PC-3 (cell line): ENCODE results near the gene PSMB4. TPM values are rescaled to one million over a fixed set of nuclear protein-coding genes. Genes with fewer than 3 reads are reported as not detected.
"Not testable (repeated sequence)": the region's sequence is repeated elsewhere in the genome, so short reads cannot be mapped to it uniquely, and the experiment has no call there.

Experiments used
- ATAC-seq: fragments of 200-7000 bp; cut with Tn5 transposase; 2 replicates; pipeline ENCODE4 v1.9.1; 2020; ENCODE audit warnings: mild to moderate bottlenecking, moderate library complexity
- BruUV-seq: library from RNA; stranded (reverse); fragments of 400-500 nt; replicated peaks from 2 replicates; lab custom pipeline; 2021; lab: Mats Ljungman, UMichigan
- CTCF ChIA-PET: fragments of 300-600 bp; sonication (Branson Sonifier 250); formaldehyde crosslinking; loops from one replicate; lab custom pipeline; 2022; ENCODE audit warnings: antibody characterized with exemption; lab: Charles Lee
- POLR2A ChIA-PET: fragments of 300-600 bp; sonication (Branson Sonifier 250); formaldehyde crosslinking; loops from one replicate; lab custom pipeline; 2022; ENCODE audit warnings: antibody characterized with exemption; ENCODE audit not compliant: unreplicated experiment; lab: Charles Lee
- DNase-seq: peaks from one replicate; pipeline ENCODE4 v3.0.0-alpha.2; 2015
- H2AFZ ChIP-seq: fragments of 300-600 bp; sonication (generic); 2 replicates; pipeline ENCODE4 v1.6.0; 2016; ENCODE audit warnings: antibody characterized with exemption, low read length
- H3F3A ChIP-seq: fragments of 300-600 bp; sonication (generic); one replicate; pipeline ENCODE4 v1.6.0; 2017; ENCODE audit warnings: antibody characterized with exemption, low read length, control low read depth, mild to moderate bottlenecking; ENCODE audit not compliant: unreplicated experiment
- H3K27ac ChIP-seq: fragments of 300-600 bp; sonication (generic); 2 replicates; pipeline ENCODE4 v1.5.1; 2016; ENCODE audit warnings: mild to moderate bottlenecking, low read length
- H3K27me3 ChIP-seq: fragments of 300-600 bp; sonication (generic); 2 replicates; pipeline ENCODE4 v1.6.1; 2016; ENCODE audit warnings: low read length, mixed read lengths
- H3K36me3 ChIP-seq: fragments of 300-600 bp; sonication (generic); 2 replicates; pipeline ENCODE4 v1.6.1; 2016; ENCODE audit warnings: low read depth, mixed run types, low read length, mixed read lengths
- H3K4me1 ChIP-seq: fragments of 300-600 bp; sonication (generic); 2 replicates; pipeline ENCODE4 v1.5.1; 2016; ENCODE audit warnings: low read length; ENCODE audit not compliant: insufficient read depth
- H3K4me2 ChIP-seq: fragments of 300-600 bp; sonication (generic); 2 replicates; pipeline ENCODE4 v1.6.0; 2016; ENCODE audit warnings: low read length
- H3K4me3 ChIP-seq: fragments of 300-600 bp; sonication (generic); 2 replicates; pipeline ENCODE4 v1.5.1; 2016; ENCODE audit warnings: mild to moderate bottlenecking, low read length, mixed read lengths
- H3K79me2 ChIP-seq: fragments of 300-600 bp; sonication (generic); 2 replicates; pipeline ENCODE4 v1.6.1; 2017; ENCODE audit warnings: low read length, mixed read lengths
- H3K9ac ChIP-seq: fragments of 300-600 bp; sonication (generic); 2 replicates; pipeline ENCODE4 v1.6.0; 2016; ENCODE audit warnings: mild to moderate bottlenecking, low read length
- H3K9me2 ChIP-seq: fragments of 300-600 bp; sonication (generic); replicated peaks from 2 replicates; pipeline ENCODE4 v1.6.1; 2016; ENCODE audit warnings: mixed run types, low read length, mixed read lengths
- H3K9me3 ChIP-seq: fragments of 300-600 bp; sonication (generic); 2 replicates; pipeline ENCODE4 v1.6.1; 2016; ENCODE audit warnings: low read length, mixed read lengths
- H4K20me1 ChIP-seq: fragments of 300-600 bp; sonication (generic); 2 replicates; pipeline ENCODE4 v1.6.1; 2016; ENCODE audit warnings: low read length, mixed read lengths
- CTCF ChIP-seq: fragments of 300-600 bp; sonication (generic); conservative IDR thresholded peaks from 2 replicates; pipeline ENCODE4 v1.5.1; 2017; ENCODE audit warnings: antibody characterized with exemption, low read depth, mild to moderate bottlenecking, low read length
- EZH2 ChIP-seq: fragments of 300-600 bp; sonication (generic); IDR thresholded peaks from one replicate; pipeline ENCODE4 v1.6.1; 2017; ENCODE audit warnings: antibody characterized with exemption, mild to moderate bottlenecking, low read length; ENCODE audit not compliant: unreplicated experiment
- EZH2phosphoT487 ChIP-seq: fragments of 300-600 bp; sonication (generic); IDR thresholded peaks from 2 replicates; pipeline ENCODE4 v1.6.1; 2018; ENCODE audit warnings: mild to moderate bottlenecking, antibody characterized with exemption, low read length, borderline replicate concordance
- intact Hi-C: fragments of 100-400 bp; cut with micrococcal nuclease; formaldehyde crosslinking; loops from 2 replicates; pipeline ENCODE4 v1.9.0; 2023
- total RNA-seq: library from RNA; depleted of rRNA; stranded (reverse); fragments of >200 nt; gene quantifications from 2 replicates; pipeline ENCODE4 v1.2.3, GENCODE V29; 2014

Gene PSMB4
- total RNA-seq, 1 experiment from 2014 or later = 818 TPM

GRCh38 chr1:151393583-151393982, 5.8 kb upstream of the PSMB4 start:
- ChIA-PET POLR2A (no interaction called here), CTCF (interaction anchor here (0.6 kb wide), 1 partner anchor 53 kb away, joined by 3 read pairs; no protein-coding TSS in a partner anchor)
- Histone ChIP-seq H4K20me1 (no peaks in the 10 kb centered on the region), H3K4me1 (no peaks in the 10 kb centered on the region), H3K27ac (no peak overlapping the region), H3K4me3 (no peak overlapping the region), H3K9me3 (no peaks in the 10 kb centered on the region), H2AFZ (no peak overlapping the region), H3K9me2 (no peaks in the 10 kb centered on the region), H3K4me2 (no peak overlapping the region), H3K9ac (no peak overlapping the region), H3K27me3 (no peaks in the 10 kb centered on the region), H3K79me2 (no peaks in the 10 kb centered on the region), H3K36me3 (no peaks in the 10 kb centered on the region), H3F3A (no peaks in the 10 kb centered on the region)
- ATAC-seq (no peak), DNase-seq (no peak)
- no peak for TF ChIP-seq EZH2
- no peak for TF ChIP-seq CTCF
- TF ChIP-seq EZH2phosphoT487 = no peak
- intact Hi-C loops = no loop called here
- BruUV-seq = no TSS peak

GRCh38 chr1:151396265-151396664, 3.1 kb upstream of the PSMB4 start:
- H3F3A ChIP-seq, DNase-seq, H4K20me1 ChIP-seq, H3K4me3 ChIP-seq, H3K9me3 ChIP-seq, H3K4me2 ChIP-seq, BruUV-seq, H3K27me3 ChIP-seq, intact Hi-C loops, POLR2A ChIA-PET, H3K9ac ChIP-seq, H3K9me2 ChIP-seq, H3K27ac ChIP-seq, ATAC-seq, H2AFZ ChIP-seq: not testable (repeated sequence)
- Histone ChIP-seq H3K79me2 (peaks cover 20% of the 10 kb centered on the region), H3K36me3 (peaks cover 11% of the 10 kb centered on the region), H3K4me1 (peaks cover 10% of the 10 kb centered on the region)
- CTCF ChIA-PET = interaction anchor here (0.7 kb wide), 1 partner anchor 55 kb away, joined by 4 read pairs; no protein-coding TSS in a partner anchor

- Histone ChIP-seq H2AFZ (no peak overlapping the region), H3K4me1 (peaks cover 13% of the 10 kb centered on the region), H3K4me2 (peak overlapping the region; percentile 88), H3K27ac (no peak overlapping the region), H3K27me3 (no peaks in the 10 kb centered on the region), H3K36me3 (peaks cover 39% of the 10 kb centered on the region), H4K20me1 (peaks cover 5% of the 10 kb centered on the region), H3K9ac (no peak overlapping the region), H3K4me3 (peak overlapping the region; percentile 91), H3K79me2 (peaks cover 27% of the 10 kb centered on the region), H3K9me3 (no peaks in the 10 kb centered on the region), H3K9me2 (no peaks in the 10 kb centered on the region), H3F3A (no peaks in the 10 kb centered on the region)
- intact Hi-C loops = no loop called here
- ChIA-PET POLR2A (interaction anchor here (0.6 kb wide), 1 partner anchor 19 kb away, joined by 3 read pairs; no protein-coding TSS in a partner anchor), CTCF (no interaction called here)
- DNase-seq (peak; percentile 24), ATAC-seq (no peak)
- no TSS peak for BruUV-seq
- TF ChIP-seq CTCF = no peak
- no peak for TF ChIP-seq EZH2
- TF ChIP-seq EZH2phosphoT487 = no peak
Measured at GRCh38 chr1:151401125-151401788, 1.9 kb downstream of the PSMB4 start.
